H9 (cell line): ENCODE data around the gene MIGA2. TPM values are rescaled to one million over a fixed set of nuclear protein-coding genes. Genes with fewer than 3 reads are reported as not detected.

Source experiments
- DNase-seq: peaks from one replicate; pipeline ENCODE4 v3.0.0-alpha.2; 2017
- H2AFZ ChIP-seq: one replicate; pipeline ENCODE4 v1.6.1; 2013; ENCODE audit warnings: mild to moderate bottlenecking, low read length, control low read depth, moderate library complexity
- H2AK5ac ChIP-seq: 2 replicates; pipeline ENCODE4 v1.6.1; 2013; ENCODE audit warnings: low read length, control low read depth, mixed read lengths; ENCODE audit not compliant: insufficient read length
- H2BK120ac ChIP-seq: one replicate; pipeline ENCODE4 v1.6.1; 2013; ENCODE audit warnings: low read depth, mild to moderate bottlenecking, low read length, control low read depth, inconsistent platforms; ENCODE audit not compliant: poor library complexity, severe bottlenecking
- H2BK12ac ChIP-seq: 2 replicates; pipeline ENCODE4 v1.6.1; 2013; ENCODE audit warnings: low read length, control low read depth, mixed read lengths, low read depth; ENCODE audit not compliant: insufficient read length
- H2BK15ac ChIP-seq: 2 replicates; pipeline ENCODE4 v1.6.1; 2013; ENCODE audit warnings: low read depth, low read length, control low read depth
- H2BK20ac ChIP-seq: one replicate; pipeline ENCODE4 v1.6.1; 2013; ENCODE audit warnings: low read depth, mild to moderate bottlenecking, low read length, control low read depth, inconsistent platforms; ENCODE audit not compliant: poor library complexity, severe bottlenecking
- H2BK5ac ChIP-seq: 2 replicates; pipeline ENCODE4 v1.6.1; 2013; ENCODE audit warnings: low read length, control low read depth, mixed read lengths; ENCODE audit not compliant: insufficient read length
- H3K14ac ChIP-seq: 2 replicates; pipeline ENCODE4 v1.6.1; 2013; ENCODE audit warnings: low read length, control low read depth; ENCODE audit not compliant: insufficient read depth
- H3K18ac ChIP-seq: 2 replicates; pipeline ENCODE4 v1.6.1; 2013; ENCODE audit warnings: low read depth, mild to moderate bottlenecking, mixed read lengths, low read length, control low read depth; ENCODE audit not compliant: insufficient read length
- H3K23ac ChIP-seq: 2 replicates; pipeline ENCODE4 v1.6.1; 2013; ENCODE audit warnings: low read length, control low read depth, mixed read lengths, low read depth; ENCODE audit not compliant: insufficient read length
- H3K23me2 ChIP-seq: 2 replicates; pipeline ENCODE4 v1.6.1; 2013; ENCODE audit warnings: low read depth, mild to moderate bottlenecking, mixed read lengths, low read length, control low read depth; ENCODE audit not compliant: insufficient read length, poor library complexity, severe bottlenecking
- H3K27ac ChIP-seq: 2 replicates; pipeline ENCODE4 v1.5.1; 2013; ENCODE audit warnings: low read length, control low read depth, mixed read lengths, low read depth; ENCODE audit not compliant: insufficient read length
- H3K27me3 ChIP-seq: 2 replicates; pipeline ENCODE4 v1.6.1; 2013; ENCODE audit warnings: low read length, control low read depth, inconsistent platforms; ENCODE audit not compliant: insufficient read depth
- H3K4ac ChIP-seq: 2 replicates; pipeline ENCODE4 v1.6.1; 2013; ENCODE audit warnings: low read depth, mild to moderate bottlenecking, control low read depth, inconsistent platforms, low read length, moderate library complexity
- H3K4me1 ChIP-seq: 2 replicates; pipeline ENCODE4 v1.6.1; 2013; ENCODE audit warnings: low read length, control low read depth, inconsistent platforms; ENCODE audit not compliant: insufficient read depth
- H3K4me2 ChIP-seq: 2 replicates; pipeline ENCODE4 v1.6.1; 2013; ENCODE audit warnings: low read length, control low read depth, mixed read lengths; ENCODE audit not compliant: insufficient read length, insufficient read depth
- H3K56ac ChIP-seq: 2 replicates; pipeline ENCODE4 v1.6.1; 2013; ENCODE audit warnings: low read depth, mild to moderate bottlenecking, mixed read lengths, low read length, control low read depth; ENCODE audit not compliant: insufficient read length
- H3K79me1 ChIP-seq: 2 replicates; pipeline ENCODE4 v1.6.1; 2013; ENCODE audit warnings: low read depth, mild to moderate bottlenecking, moderate library complexity, low read length, control low read depth, inconsistent platforms; ENCODE audit not compliant: insufficient read depth, poor library complexity, severe bottlenecking
- H3K79me2 ChIP-seq: 2 replicates; pipeline ENCODE4 v1.6.1; 2013; ENCODE audit warnings: low read length, control low read depth, inconsistent platforms; ENCODE audit not compliant: insufficient read depth
- H3K9ac ChIP-seq: 2 replicates; pipeline ENCODE4 v1.6.1; 2013; ENCODE audit warnings: low read length, control low read depth, mixed read lengths; ENCODE audit not compliant: insufficient read length; ENCODE audit errors: extremely low read depth
- H3K9me3 ChIP-seq: one replicate; pipeline ENCODE4 v1.6.1; 2013; ENCODE audit warnings: low read depth, low read length, inconsistent platforms; ENCODE audit not compliant: control insufficient read depth
- H3T11ph ChIP-seq: one replicate; pipeline ENCODE4 v1.6.1; 2013; ENCODE audit warnings: mild to moderate bottlenecking, low read length, control low read depth, inconsistent platforms
- H4K20me1 ChIP-seq: one replicate; pipeline ENCODE4 v1.6.1; 2013; ENCODE audit not compliant: control insufficient read depth, insufficient read length, insufficient read depth
- H4K5ac ChIP-seq: 2 replicates; pipeline ENCODE4 v1.6.1; 2013; ENCODE audit warnings: low read depth, mild to moderate bottlenecking, mixed read lengths, low read length, control low read depth; ENCODE audit not compliant: insufficient read length
- H4K8ac ChIP-seq: replicated peaks from 2 replicates; pipeline ENCODE4 v1.6.1; 2013; ENCODE audit warnings: low read length, control low read depth, mixed read lengths, low read depth; ENCODE audit not compliant: insufficient read length
- H4K91ac ChIP-seq: 2 replicates; pipeline ENCODE4 v1.6.1; 2013; ENCODE audit warnings: low read depth, mild to moderate bottlenecking, moderate library complexity, mixed read lengths, low read length, control low read depth; ENCODE audit not compliant: insufficient read length
- H3K27ac Mint-ChIP-seq, 3 experiments: 2 replicates in 2 of 3; 3 replicates in 1 of 3; pipeline ENCODE4 v1.8.0; 2020 to 2021; ENCODE audit warnings: mixed read lengths in 3 of 3, mild to moderate bottlenecking in 1 of 3, moderate library complexity in 1 of 3
- H3K27me3 Mint-ChIP-seq: 2 replicates; pipeline ENCODE4 v1.8.0; 2021; ENCODE audit warnings: low read depth, mild to moderate bottlenecking, moderate library complexity, mixed read lengths
- H3K36me3 Mint-ChIP-seq, 3 experiments: 2 replicates in 2 of 3; 3 replicates in 1 of 3; pipeline ENCODE4 v1.8.0; 2020 to 2021; ENCODE audit warnings: low read depth in 3 of 3, mixed read lengths in 3 of 3; ENCODE audit not compliant: insufficient read depth in 1 of 3
- H3K4me1 Mint-ChIP-seq, 2 experiments: 2 replicates each; pipeline ENCODE4 v1.8.0; 2020; ENCODE audit warnings: mixed read lengths in 2 of 2
- H3K4me3 Mint-ChIP-seq, 2 experiments: 2 replicates in 1 of 2; 3 replicates in 1 of 2; pipeline ENCODE4 v1.8.0; 2020 to 2021; ENCODE audit warnings: mild to moderate bottlenecking in 2 of 2, mixed read lengths in 2 of 2, moderate library complexity in 1 of 2
- H3K9me3 Mint-ChIP-seq, 2 experiments: 2 replicates in 1 of 2; 3 replicates in 1 of 2; pipeline ENCODE4 v1.8.0; 2020; ENCODE audit warnings: mild to moderate bottlenecking in 2 of 2, mixed read lengths in 2 of 2, moderate library complexity in 1 of 2
- WGBS: extraction: QIAGEN DNeasy Blood & Tissue Kit; methylation state at CpG from one replicate; pipeline ENCODE4 v1.1.7; 2013; ENCODE audit warnings: missing lambda C conversion rate, low lambda C conversion rate, mixed read lengths; ENCODE audit not compliant: insufficient read length; ENCODE audit errors: extremely low coverage; 5-methylcytosine and 5-hydroxymethylcytosine counted together
- total RNA-seq: library from RNA; stranded (reverse); gene quantifications from 2 replicates; pipeline ENCODE4 v1.2.1, GENCODE V29; 2021
- TF ChIP-seq, protein P1 (sequence below): fragments of 200-600 bp; sonication (generic); conservative IDR thresholded peaks from 3 replicates; pipeline ENCODE4 v1.8.0; 2021; ENCODE audit warnings: antibody characterized with exemption, mild to moderate bottlenecking

The MIGA2 gene
- total RNA-seq, 1 experiment from 2014 or later: 37.8 TPM

DNA sequence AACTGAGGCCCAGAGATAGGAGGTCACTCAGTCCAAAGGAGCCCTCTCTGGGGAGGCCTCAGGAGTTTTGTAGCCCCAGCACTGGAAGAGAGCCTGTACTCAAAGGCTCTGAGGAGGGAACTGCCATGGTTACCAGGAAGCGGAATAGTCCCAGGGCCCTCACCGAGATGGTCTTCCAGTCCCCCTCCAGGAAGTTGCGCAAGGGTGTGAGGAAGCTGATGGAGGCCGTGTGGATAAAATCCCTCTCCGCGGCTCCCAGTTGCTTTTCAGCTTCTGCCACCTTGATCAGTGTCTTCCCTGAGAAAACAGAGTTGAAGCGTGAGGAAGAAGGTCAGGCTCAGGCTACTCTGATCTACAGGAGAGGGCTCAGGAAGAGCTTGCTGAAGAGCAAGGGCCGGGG, 21.8 kb upstream of the MIGA2 start:
- Histone ChIP-seq H3K9ac (no peak overlapping the region), H2BK15ac (no peak overlapping the region)

More for the DNA sequence above, 21.8 kb upstream of the MIGA2 start:
- no peak overlapping the region for H2AK5ac ChIP-seq
- no peak overlapping the region for H3K27ac ChIP-seq
- no peak overlapping the region for H4K5ac ChIP-seq
- no peak overlapping the region for H3K56ac ChIP-seq
- H2BK120ac ChIP-seq: no peak overlapping the region
- no peaks in the 10 kb centered on the region for H3K27me3 ChIP-seq
- no peak overlapping the region for H4K8ac ChIP-seq
- Mint-ChIP-seq H3K27me3 (no peaks in the 10 kb centered on the region), H3K27ac (no peak overlapping the region; a peak in 1 of 7 replicates), H3K9me3 (no peaks in the 10 kb centered on the region), H3K4me3 (no peak overlapping the region), H3K36me3 (peaks cover 9 to 62% (median 46%) of the 10 kb centered on the region in 3 experiments; a peak in 6 of 7 replicates), H3K4me1 (peaks cover 0 to 3% of the 10 kb centered on the region in 2 experiments; a peak in 1 of 4 replicates)
- no peaks in the 10 kb centered on the region for H3K79me2 ChIP-seq
- no peaks in the 10 kb centered on the region for H3K23me2 ChIP-seq
- no peak overlapping the region for H4K91ac ChIP-seq
- no peaks in the 10 kb centered on the region for H3K4me1 ChIP-seq
- H3K4ac ChIP-seq: no peak overlapping the region
- H4K20me1 ChIP-seq: no peaks in the 10 kb centered on the region
- H2BK20ac ChIP-seq: no peak overlapping the region
- no peaks in the 10 kb centered on the region for H3K9me3 ChIP-seq
- no peak overlapping the region for H2BK12ac ChIP-seq
- no peak overlapping the region for H3K14ac ChIP-seq
- no CpG with 5 or more reads among the region's 8 CpGs for WGBS
- H3K18ac ChIP-seq: no peak overlapping the region
- no peak overlapping the region for H2AFZ ChIP-seq
- TF ChIP-seq, protein P1, sequence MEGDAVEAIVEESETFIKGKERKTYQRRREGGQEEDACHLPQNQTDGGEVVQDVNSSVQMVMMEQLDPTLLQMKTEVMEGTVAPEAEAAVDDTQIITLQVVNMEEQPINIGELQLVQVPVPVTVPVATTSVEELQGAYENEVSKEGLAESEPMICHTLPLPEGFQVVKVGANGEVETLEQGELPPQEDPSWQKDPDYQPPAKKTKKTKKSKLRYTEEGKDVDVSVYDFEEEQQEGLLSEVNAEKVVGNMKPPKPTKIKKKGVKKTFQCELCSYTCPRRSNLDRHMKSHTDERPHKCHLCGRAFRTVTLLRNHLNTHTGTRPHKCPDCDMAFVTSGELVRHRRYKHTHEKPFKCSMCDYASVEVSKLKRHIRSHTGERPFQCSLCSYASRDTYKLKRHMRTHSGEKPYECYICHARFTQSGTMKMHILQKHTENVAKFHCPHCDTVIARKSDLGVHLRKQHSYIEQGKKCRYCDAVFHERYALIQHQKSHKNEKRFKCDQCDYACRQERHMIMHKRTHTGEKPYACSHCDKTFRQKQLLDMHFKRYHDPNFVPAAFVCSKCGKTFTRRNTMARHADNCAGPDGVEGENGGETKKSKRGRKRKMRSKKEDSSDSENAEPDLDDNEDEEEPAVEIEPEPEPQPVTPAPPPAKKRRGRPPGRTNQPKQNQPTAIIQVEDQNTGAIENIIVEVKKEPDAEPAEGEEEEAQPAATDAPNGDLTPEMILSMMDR: no peak
- no peak overlapping the region for H3K23ac ChIP-seq
- H3T11ph ChIP-seq: no peak overlapping the region
- no peaks in the 10 kb centered on the region for H3K79me1 ChIP-seq
- H2BK5ac ChIP-seq: no peak overlapping the region
- no peak for DNase-seq
- H3K4me2 ChIP-seq: no peak overlapping the region
